Heart left ventricle (tissue), 13 donors: ENCODE results near the gene IPO9.

ENCODE experiments used
- CTCF ChIP-seq, 12 donors: fragments of 200-600 bp; sonication (generic) in 4 of 12; IDR thresholded peaks; one replicate each; pipeline versions ENCODE4 v1.5.0 to v1.8.0; 2018 to 2022; ENCODE audit warnings: antibody characterized with exemption in 12 of 12, mild to moderate bottlenecking in 5 of 12
- POLR2A ChIP-seq, 2 donors: fragments of 450-650 bp; IDR thresholded peaks; one replicate each; pipeline ENCODE4 v1.6.1; 2017; ENCODE audit warnings: antibody characterized with exemption in 2 of 2, mild to moderate bottlenecking in 2 of 2, moderate library complexity in 2 of 2
- donor health status: ischemic (EF 13 %, LVEDD 7.1; RV severe dilation, severe dysfunction).
- donor health status: DM: no; HTN: yes; CAD: no.
- donor health status: DM: no; HTN: no; CAD: no.
- donor health status: ischemic (EF 25% LVEDD 6.9; RV normal size, moderate dysfunction).
- donor health status: ischemic (EF 25% LVEDD 5.7; RV mildly dilated, moderate dysfunction).
- donor health status: ischemic (EF 35%, LVEDD 5.7; RV mildly dilated, moderate dysfunction).
- donor health status: nonischemic (EF 11% LVEDD 7.7; RV severe dilation, severe dysfunction).
- donor health status: DM: yes; HTN: yes; CAD: no.
- donor health status: PGD.
- donor health status: ischemic (EF 29% LVEDD 5.4; RV normal size, mild dysfunction).
- donor health status: nonischemic (EF 23%, LVEDD 6.1; RV moderate dilation, normal function).

DNA sequence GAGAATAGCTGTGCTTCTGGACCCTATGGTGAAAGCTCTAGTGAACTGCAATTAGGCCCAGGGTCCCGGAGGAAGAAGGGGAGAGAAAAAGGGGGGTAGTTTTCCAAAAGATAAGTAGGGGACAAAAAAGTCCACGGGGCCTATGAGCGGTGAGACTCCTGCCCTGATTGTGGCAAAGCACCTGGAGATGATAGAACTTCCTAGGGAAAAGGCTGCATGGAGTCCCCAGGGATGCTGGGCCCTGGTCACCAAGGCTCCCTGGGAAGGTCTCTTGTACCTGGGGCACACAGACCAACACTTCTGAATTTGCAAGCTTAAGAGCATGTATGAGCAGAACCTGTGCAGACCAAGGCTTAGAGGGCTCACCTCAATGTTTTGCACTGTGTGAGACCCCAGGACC, 54.3 kb downstream of the IPO9 start:
- TF ChIP-seq POLR2A (IDR thresholded peaks at IDR 0.05) (no peak), CTCF (IDR thresholded peaks at IDR 0.05) (no peak)
